ENCODE measurements around the gene PEX16. TPM values are rescaled to one million over a fixed set of nuclear protein-coding genes. Genes with fewer than 3 reads are reported as not detected.

Gene PEX16
- total RNA-seq, 2 experiments from 2014 or later = 34.8 to 43.5 TPM

DNA sequence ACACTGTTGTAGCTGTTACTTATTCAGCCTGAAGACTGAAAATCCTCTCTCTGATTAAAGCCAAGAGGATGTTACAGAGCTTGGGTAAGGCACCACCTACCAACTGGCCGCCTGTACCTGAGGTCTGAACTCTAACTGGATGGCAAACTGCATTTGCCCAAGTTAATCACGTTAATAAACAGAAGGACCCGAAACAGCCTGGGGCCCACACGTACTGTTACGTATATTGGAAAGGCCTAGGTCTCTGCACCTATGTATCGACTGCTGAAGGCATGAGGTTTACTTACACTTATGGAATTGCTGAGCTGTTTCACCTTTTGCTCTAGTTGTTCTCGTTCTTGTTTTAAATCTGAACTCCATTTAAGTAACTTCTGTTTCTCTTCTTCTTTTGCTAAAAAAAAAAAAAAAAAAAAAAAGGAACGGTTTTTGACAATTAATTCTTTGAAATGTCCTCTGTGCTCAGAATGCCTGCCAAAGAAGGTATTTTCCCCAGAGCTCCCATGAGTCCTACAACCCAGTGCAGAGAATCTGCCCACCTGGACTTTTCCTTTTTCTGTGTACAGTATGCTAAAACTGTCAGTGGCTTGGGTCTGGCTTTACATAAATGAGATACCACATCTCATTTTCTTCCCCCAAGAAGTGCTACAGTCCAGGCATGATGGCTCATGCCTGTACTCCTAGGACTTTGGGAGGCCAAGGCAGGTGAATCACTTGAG is 17.8 kb upstream of the PEX16 start:
- no peak overlapping the region for H3K27ac Mint-ChIP-seq
- no peaks in the 10 kb centered on the region for H3K36me3 Mint-ChIP-seq
- no peaks in the 10 kb centered on the region for H3K9me3 Mint-ChIP-seq
- H3K4me3 Mint-ChIP-seq = no peak overlapping the region
- no peak for DNase-seq
- H3K4me1 Mint-ChIP-seq = peaks cover 6% of the 10 kb centered on the region
- no peaks in the 10 kb centered on the region for H3K27me3 Mint-ChIP-seq

DNA sequence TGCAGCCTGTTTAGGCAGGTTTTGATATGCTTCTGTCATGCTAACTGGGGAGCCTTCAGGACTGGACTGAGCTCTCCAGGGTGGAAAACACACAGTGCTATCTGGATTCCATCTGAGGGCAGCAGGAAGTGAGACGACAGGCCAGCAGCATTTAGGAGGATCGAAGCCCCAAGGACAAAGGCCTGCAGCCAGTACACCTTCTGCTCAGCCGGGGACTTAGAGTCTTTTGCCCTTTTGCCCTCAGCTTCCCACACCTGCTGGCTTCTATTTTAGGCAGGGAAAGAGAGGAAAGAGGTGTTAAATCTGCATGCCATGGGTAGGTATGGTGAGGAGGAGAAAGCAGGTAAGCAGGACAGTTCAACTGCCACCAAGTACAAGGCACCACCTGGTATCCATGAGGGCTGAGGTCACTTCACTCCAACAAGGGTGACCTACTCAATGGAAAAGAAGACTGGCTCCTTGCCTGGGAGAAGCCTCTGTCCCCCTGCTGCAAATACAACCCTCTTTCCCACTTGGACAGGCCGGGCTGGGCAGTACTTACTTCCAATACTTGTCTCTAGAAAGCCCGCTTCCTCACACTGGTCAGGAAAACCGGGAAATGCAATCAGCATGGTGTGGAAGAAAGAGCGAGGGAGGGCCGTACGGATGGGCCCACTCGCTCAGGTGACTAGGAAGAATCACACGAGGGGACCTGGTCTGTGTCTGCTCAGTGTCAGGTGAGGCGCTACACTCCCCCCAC is 17.1 kb upstream of the PEX16 start:
- H3K27me3 Mint-ChIP-seq = no peaks in the 10 kb centered on the region
- H3K36me3 Mint-ChIP-seq = no peaks in the 10 kb centered on the region
- no peak overlapping the region for H3K4me3 Mint-ChIP-seq
- H3K27ac Mint-ChIP-seq = no peak overlapping the region
- H3K9me3 Mint-ChIP-seq = no peaks in the 10 kb centered on the region
- H3K4me1 Mint-ChIP-seq = peaks cover 14% of the 10 kb centered on the region
- no peak for DNase-seq

DNA sequence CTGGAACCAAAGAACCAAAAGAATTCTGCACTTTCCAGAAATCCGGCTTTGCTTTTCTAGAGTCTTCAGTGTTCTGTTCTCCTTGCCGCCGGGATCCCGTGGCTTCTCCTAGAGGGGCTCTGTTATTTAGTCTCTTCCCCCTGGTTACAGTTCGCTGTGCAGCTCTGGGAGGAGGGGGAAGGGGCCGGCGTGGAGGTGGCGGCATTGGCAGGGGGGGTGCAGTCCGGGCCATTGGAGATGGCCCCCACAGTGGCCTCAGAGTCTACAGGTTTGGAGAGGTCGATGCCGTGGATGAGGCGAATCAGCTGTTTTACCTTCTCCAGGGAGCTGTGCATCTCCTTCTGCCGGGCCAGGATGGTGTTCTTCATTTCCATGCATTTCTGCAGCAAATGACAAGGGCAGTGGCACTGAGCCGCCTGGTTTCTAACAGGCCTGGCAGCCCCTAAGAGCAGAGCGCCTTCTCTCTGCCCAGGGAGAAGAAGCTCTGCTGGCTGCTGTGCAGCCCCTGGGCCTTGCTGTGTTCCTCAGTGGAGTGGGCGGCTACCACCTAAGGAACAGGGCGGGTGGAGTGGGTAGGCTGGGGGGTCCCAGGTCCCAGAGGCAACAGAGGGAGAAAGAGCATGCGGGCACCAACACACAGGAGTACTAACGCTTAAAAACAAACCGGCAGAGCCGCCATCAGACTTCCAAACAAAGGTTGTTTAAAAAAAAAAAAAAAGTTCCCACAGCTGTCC is 16.3 kb upstream of the PEX16 start:
- DNase-seq = no peak
- peaks cover 15% of the 10 kb centered on the region for H3K4me1 Mint-ChIP-seq
- no peak overlapping the region for H3K27ac Mint-ChIP-seq
- H3K27me3 Mint-ChIP-seq = no peaks in the 10 kb centered on the region
- H3K4me3 Mint-ChIP-seq = no peak overlapping the region
- H3K9me3 Mint-ChIP-seq = no peaks in the 10 kb centered on the region
- no peaks in the 10 kb centered on the region for H3K36me3 Mint-ChIP-seq

DNA sequence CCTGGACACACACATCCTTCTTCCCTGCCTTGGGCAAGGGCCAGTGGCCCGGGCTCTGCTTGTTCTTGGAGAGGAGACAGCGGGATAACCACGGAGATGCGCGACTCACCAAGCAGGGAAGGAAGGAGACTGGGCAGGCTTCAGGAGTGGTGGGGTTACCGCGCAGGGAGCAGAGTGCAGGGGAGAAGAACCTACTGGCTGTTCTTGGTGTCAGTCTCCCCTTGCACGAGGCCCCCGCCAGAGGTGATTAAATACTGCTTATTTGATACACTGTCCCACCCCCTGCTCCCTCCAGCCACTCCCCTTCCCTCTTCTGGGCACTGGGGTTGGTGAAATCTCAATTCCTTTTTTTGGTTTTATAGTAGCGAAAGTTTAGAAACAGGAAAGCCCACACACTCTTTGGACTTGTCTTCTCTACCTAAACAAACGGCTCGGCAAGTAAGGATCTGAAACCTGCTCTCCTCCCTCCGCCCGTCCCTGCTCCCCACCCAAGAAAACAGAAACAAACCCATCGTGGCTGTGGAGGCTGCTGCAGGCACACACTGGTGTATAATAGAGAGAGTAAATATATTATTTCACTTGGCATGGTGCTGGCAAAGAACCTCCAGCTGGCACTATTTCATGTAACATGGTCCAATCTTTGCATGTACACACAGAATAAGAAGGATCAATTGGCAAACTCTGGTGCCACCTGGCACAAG is 15.6 kb upstream of the PEX16 start:
- H3K27me3 Mint-ChIP-seq = no peaks in the 10 kb centered on the region
- no peak for DNase-seq
- H3K4me3 Mint-ChIP-seq = no peak overlapping the region
- peaks cover 15% of the 10 kb centered on the region for H3K4me1 Mint-ChIP-seq
- no peak overlapping the region for H3K27ac Mint-ChIP-seq
- H3K9me3 Mint-ChIP-seq = no peaks in the 10 kb centered on the region
- no peaks in the 10 kb centered on the region for H3K36me3 Mint-ChIP-seq

DNA sequence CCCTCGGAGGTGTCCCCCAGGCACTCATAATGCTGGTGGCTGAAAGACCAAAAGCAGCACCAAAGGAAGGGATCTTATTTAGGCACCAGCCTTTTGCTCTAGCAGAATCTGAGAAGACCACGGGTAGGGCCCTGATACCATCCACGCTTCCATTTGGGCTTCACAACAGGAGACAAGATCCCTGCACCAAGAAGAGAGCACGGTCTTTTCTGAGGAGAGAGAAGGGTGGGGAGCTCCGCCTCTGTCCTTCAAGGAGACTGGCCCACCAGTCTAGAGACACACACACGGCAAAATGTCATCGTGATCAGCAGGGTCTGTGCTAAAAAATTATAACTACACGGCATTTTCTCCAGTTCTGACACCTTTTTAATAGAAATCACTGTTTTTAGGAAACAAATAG is 14.5 kb upstream of the PEX16 start:
- Mint-ChIP-seq H3K36me3 (no peaks in the 10 kb centered on the region), H3K27me3 (no peaks in the 10 kb centered on the region), H3K27ac (no peak overlapping the region), H3K4me3 (peak overlapping the region; percentile 25), H3K9me3 (no peaks in the 10 kb centered on the region), H3K4me1 (peaks cover 19% of the 10 kb centered on the region)
- no peak for DNase-seq

DNA sequence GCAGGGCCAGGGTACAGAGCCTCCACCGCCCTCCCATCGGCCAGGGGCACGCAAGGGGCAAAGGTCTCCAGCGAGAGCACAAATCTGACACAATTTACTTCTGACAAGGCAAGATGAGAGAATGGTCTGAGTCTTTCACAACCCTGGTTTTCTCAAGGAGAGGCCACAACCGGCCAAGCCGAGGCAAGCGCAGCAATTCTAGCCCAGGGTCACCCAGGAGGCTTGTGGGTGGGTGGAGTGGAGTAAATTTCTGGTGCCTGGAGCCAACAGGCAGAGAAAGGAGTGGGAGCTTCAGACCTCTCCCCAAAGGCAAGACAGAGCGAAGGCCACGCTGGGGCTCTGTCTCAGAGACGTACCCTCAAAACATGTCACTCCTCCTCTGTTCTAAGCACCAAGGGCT is 14.1 kb upstream of the PEX16 start:
- Mint-ChIP-seq H3K4me3 (no peak overlapping the region), H3K27me3 (no peaks in the 10 kb centered on the region), H3K36me3 (no peaks in the 10 kb centered on the region), H3K27ac (peak overlapping the region; percentile 39), H3K9me3 (no peaks in the 10 kb centered on the region), H3K4me1 (peaks cover 19% of the 10 kb centered on the region)
- DNase-seq = no peak

DNA sequence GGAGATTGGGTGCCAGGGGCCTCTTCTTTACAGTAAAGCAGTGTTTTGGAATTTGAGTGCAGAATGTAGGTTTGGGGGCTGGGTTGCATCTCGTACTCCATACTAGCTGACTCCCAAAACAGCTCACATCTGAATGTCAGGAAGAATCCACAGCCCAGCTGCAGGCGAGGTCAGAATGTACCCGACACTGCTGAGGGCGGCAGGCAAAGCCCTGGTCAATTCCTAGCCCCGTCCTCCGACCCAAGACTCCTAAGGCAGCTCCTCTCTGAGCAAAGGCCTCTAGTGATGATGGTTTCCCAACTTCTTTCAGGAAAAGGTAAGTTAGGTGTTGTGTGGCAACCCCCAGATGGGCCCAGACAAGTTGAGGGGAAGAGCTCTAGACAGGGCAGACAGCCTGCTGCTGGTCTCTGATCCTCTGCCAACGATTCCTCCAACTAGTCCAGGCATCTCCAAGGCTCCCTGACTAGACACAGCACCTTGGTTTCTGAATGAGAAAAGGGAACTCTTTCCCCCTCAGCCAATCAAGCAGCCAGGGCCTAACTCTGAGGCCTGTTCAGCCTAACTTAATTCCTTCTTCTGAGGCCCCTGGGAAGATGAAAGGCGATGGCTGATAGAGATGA is 13.4 kb upstream of the PEX16 start:
- Mint-ChIP-seq H3K4me1 (peaks cover 19% of the 10 kb centered on the region), H3K27ac (no peak overlapping the region), H3K4me3 (no peak overlapping the region), H3K27me3 (no peaks in the 10 kb centered on the region), H3K9me3 (no peaks in the 10 kb centered on the region), H3K36me3 (no peaks in the 10 kb centered on the region)
- no peak for DNase-seq

DNA sequence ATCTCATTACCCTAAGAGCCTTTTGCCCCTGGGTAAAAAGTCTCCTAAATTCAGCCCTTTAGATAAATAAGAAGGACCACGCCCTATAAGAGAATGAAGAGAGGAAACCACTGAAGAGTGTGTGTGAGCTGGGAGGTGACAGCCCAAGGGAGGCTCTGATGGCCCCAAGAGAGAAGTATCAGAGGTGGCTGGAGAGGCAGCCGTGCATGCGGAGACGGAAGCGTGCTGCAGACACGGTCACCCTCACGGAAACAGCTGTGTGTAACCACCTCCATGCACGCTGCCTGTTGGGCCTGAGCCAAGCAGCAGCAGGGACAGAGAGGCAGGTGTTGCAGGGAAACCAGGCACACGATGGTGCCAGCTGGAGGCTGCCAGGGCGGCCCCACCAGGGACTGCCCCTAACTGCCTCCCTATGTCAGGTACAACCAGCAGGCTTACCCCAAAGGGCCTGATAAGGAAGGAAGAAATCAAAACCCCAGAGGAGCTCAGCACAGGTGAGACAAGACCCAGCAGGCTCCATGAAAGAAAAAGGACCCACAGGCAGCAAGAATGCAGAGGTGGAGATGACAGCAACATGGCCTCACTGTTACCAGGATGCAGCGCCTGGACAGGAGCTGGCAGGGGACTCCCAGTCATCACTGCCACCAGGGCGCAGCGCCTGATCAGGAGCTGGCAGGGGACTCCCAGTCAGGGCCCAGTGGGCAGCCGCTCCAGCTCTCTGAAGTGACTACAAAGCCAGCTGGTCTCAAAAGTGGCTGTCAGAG is 12.5 kb upstream of the PEX16 start:
- Mint-ChIP-seq H3K36me3 (no peaks in the 10 kb centered on the region), H3K27ac (peak overlapping the region; percentile 72), H3K4me3 (peak overlapping the region; percentile 32), H3K4me1 (peaks cover 19% of the 10 kb centered on the region), H3K27me3 (no peaks in the 10 kb centered on the region), H3K9me3 (no peaks in the 10 kb centered on the region)
- peak; percentile 34 for DNase-seq

DNA sequence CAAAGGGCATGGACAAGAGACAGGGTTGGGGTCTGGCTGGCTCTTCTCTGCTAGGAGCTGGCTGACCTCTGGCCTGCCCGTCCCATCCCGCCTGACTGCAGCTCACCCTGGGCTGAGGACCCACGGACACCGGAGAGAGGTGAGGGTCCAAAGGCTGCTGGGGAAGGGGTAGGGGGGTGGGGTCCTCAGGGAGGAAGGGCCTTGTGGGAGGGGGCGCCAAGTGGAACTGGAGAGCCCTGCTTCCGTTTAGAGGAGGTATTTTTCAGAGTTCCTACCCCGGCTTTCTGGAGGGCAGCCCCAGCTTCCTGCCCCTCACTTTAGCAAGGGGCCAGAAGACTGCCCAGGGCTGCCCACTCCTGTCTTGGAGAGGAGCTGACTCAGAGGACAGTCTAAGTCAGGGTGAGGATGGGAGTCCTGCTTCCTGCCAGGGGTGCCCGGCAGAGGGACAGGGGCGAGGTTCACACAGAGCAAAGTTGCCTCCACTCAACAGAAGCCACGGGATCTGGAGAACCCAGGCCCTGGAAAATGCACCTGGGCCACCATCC is 11.9 kb upstream of the PEX16 start:
- no peak for DNase-seq
- Mint-ChIP-seq H3K27me3 (no peaks in the 10 kb centered on the region), H3K9me3 (no peaks in the 10 kb centered on the region), H3K4me1 (peaks cover 19% of the 10 kb centered on the region), H3K4me3 (peak overlapping the region; percentile 32), H3K27ac (peak overlapping the region; percentile 72), H3K36me3 (no peaks in the 10 kb centered on the region)

DNA sequence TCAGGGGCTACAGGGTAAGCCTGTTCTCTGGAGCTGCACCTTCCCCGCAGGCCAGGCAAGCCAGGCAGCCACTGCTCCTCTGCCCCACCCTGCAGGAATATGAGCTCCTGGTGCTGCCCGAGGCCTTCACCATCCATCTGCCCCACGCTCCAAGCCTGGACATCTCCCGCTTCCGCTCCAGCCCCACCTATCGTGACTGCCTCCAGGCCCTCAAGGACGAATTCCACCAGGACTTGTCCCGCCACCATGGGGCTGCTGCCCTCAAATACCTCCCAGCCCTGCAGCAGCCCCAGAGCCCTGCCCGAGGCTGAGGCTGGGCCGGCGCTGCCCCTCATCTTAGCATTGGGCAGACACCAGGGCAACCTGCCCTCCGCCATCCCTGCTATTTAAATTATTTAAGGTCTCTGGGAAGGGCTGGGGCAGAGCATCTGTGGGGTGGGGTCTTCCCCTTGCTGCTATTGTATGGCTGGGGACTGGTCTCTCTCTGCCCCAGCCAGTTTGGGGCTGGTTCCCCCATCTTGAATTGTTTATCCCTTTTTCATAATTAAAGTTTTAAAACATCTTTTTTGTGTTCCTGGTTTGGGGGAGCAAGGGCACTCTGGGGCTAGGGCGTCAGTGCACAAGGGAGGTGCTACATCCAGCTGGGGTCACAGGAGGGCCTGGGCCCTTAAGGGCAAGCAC is 11.0 kb upstream of the PEX16 start:
- Mint-ChIP-seq H3K9me3 (no peaks in the 10 kb centered on the region), H3K36me3 (no peaks in the 10 kb centered on the region), H3K4me1 (peaks cover 19% of the 10 kb centered on the region), H3K27ac (no peak overlapping the region), H3K27me3 (no peaks in the 10 kb centered on the region), H3K4me3 (no peak overlapping the region)
- no peak for DNase-seq

DNA sequence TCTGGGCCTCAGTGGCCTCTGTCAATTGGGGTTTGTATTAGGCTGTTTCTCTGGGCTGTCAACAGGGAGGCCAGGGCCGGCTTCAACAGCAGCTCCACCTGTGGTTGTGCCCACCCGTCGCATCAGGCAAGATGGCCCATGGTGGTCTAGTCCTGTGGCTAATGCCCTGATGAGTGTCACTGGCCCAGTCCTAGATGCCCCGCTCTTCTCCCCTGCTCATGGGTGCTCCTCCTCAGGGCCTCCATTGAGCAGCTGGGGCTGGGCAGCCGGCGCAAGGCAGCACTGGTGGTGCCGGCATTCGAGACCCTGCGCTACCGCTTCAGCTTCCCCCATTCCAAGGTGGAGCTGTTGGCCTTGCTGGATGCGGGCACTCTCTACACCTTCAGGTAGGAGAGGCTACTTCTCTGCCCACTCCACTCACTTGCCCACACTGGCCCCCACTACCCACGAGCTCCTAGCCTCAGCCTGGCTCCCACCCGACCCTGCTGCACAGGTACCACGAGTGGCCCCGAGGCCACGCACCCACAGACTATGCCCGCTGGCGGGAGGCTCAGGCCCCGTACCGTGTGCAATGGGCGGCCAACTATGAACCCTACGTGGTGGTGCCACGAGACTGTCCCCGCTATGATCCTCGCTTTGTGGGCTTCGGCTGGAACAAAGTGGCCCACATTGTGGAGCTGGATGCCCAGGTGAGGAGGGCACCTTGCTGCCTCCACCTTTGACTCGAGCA is 10.2 kb upstream of the PEX16 start:
- Mint-ChIP-seq H3K27me3 (peaks cover 4% of the 10 kb centered on the region), H3K4me3 (no peak overlapping the region), H3K27ac (no peak overlapping the region), H3K36me3 (no peaks in the 10 kb centered on the region), H3K4me1 (peaks cover 19% of the 10 kb centered on the region), H3K9me3 (no peaks in the 10 kb centered on the region)
- DNase-seq = no peak

DNA sequence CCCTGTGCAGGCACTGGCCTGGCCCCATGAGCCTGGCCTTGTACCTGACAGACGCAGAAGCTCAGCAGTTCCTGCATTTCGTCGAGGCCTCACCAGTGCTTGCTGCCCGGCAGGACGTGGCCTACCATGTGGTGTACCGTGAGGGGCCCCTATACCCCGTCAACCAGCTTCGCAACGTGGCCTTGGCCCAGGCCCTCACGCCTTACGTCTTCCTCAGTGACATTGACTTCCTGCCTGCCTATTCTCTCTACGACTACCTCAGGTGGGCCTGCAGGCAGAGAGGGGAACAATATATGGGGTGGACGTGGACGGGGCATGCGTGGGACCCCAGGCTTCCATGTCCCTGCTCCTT is 9.6 kb upstream of the PEX16 start:
- no peak overlapping the region for H3K27ac Mint-ChIP-seq
- H3K27me3 Mint-ChIP-seq = peaks cover 4% of the 10 kb centered on the region
- DNase-seq = no peak
- no peak overlapping the region for H3K4me3 Mint-ChIP-seq
- H3K4me1 Mint-ChIP-seq = peaks cover 18% of the 10 kb centered on the region
- no peaks in the 10 kb centered on the region for H3K36me3 Mint-ChIP-seq
- H3K9me3 Mint-ChIP-seq = no peaks in the 10 kb centered on the region

All from activated naive CD8-positive, alpha-beta T cell treated with anti-CD3 and anti-CD28 coated beads for 36 hours (primary cell).